Kidney (tissue), 14 donors: ENCODE data around the gene SNRNP70. TPM values are rescaled to one million over a fixed set of nuclear protein-coding genes. Genes with fewer than 3 reads are reported as not detected.

ENCODE experiments used
- DNase-seq, 5 donors: peaks; one replicate each; pipeline ENCODE4 v3.0.0-alpha.2; 2013 to 2020
- FAIRE-seq: peaks from 2 replicates; lab custom pipeline; 2012; peaks lifted over from hg19 to GRCh38; lab: Jason Lieb, UNC
- H3K27ac ChIP-seq, 2 donors: one replicate each; pipeline ENCODE4 v1.7.0; 2013; ENCODE audit warnings: low read depth in 2 of 2, low read length in 2 of 2, inconsistent platforms in 1 of 2
- H3K27me3 ChIP-seq: one replicate; pipeline ENCODE4 v1.7.1; 2013; ENCODE audit warnings: low read length, inconsistent platforms; ENCODE audit not compliant: control insufficient read depth, insufficient read depth
- H3K36me3 ChIP-seq, 3 donors: one replicate each; pipeline versions ENCODE4 v1.7.0 to v1.7.1; 2013; ENCODE audit warnings: low read length in 3 of 3, control low read depth in 1 of 3, inconsistent platforms in 1 of 3; ENCODE audit not compliant: insufficient read depth in 3 of 3, control insufficient read depth in 2 of 3
- H3K4me1 ChIP-seq, 3 donors: one replicate each; pipeline versions ENCODE4 v1.7.0 to v1.7.1; 2013; ENCODE audit warnings: low read length in 3 of 3, inconsistent platforms in 1 of 3, low read depth in 1 of 3; ENCODE audit not compliant: control insufficient read depth in 2 of 3, insufficient read depth in 2 of 3
- H3K4me3 ChIP-seq, 3 donors: one replicate each; pipeline versions ENCODE4 v1.7.0 to v1.8.1; 2013; ENCODE audit warnings: low read length in 3 of 3, control low read depth in 1 of 3, inconsistent platforms in 1 of 3
- H3K9ac ChIP-seq, 3 donors: one replicate each; pipeline versions ENCODE4 v1.7.0 to v1.7.1; 2013; ENCODE audit warnings: low read length in 3 of 3, control low read depth in 1 of 3, inconsistent platforms in 1 of 3
- H3K9me3 ChIP-seq, 3 donors: one replicate each; pipeline versions ENCODE4 v1.7.0 to v1.7.1; 2013; ENCODE audit warnings: low read length in 3 of 3, control low read depth in 1 of 3, inconsistent platforms in 1 of 3; ENCODE audit not compliant: control insufficient read depth in 2 of 3, insufficient read depth in 1 of 3
- CTCF ChIP-seq: IDR thresholded peaks from 3 replicates; pipeline ENCODE4 v1.5.1; 2012; ENCODE audit warnings: mild to moderate bottlenecking, moderate library complexity, borderline replicate concordance; ENCODE audit not compliant: insufficient read depth; ENCODE audit errors: extremely low read depth
- intact Hi-C: fragments of 100-400 bp; cut with DNase I; formaldehyde crosslinking; loops from one replicate; pipeline ENCODE4 v1.11.1; 2022
- polyA plus RNA-seq: library from polyadenylated mRNA; stranded (reverse); fragments of 350-450 nt; fragmentation: Illumina TruSeq; extraction: RNeasy Lipid Tissue Mini Kit (QIAGEN cat#74804); gene quantifications from one replicate; pipeline ENCODE4 v1.2.3, GENCODE V29; 2014; ENCODE audit warnings: low read depth, low replicate concordance; ENCODE audit not compliant: insufficient read depth
- total RNA-seq: library from RNA; stranded (reverse); fragmentation: NEBNext Ultra II Directional; extraction: Animal tissue kit (Norgen Biotek cat#: 25700); gene quantifications from one replicate; pipeline ENCODE4 v1.2.1, GENCODE V29; 2021
- donor health status: control.
- donor health status: control.
- donor health status: control.
- donor health status: control.
- donor health status: control.
- donor health status: DM: yes; HTN: yes; CAD: no.
- donor health status: Normal renal cell carcinoma (clear cell type).

SNRNP70 gene
- total and polyA plus RNA-seq, 2 donors from 2014 or later = 144 to 203 TPM

GRCh38 chr19:49114630-49115363 is 29.5 kb downstream of the SNRNP70 start:
- TF ChIP-seq CTCF = no peak
- peak overlapping the region; percentile 44 to 66 (median 56) for H3K4me3 ChIP-seq
- H3K27me3 ChIP-seq = no peaks in the 10 kb centered on the region
- H3K9me3 ChIP-seq = no peaks in the 10 kb centered on the region
- DNase-seq = peak; percentile 81 to 90 (median 87)
- H3K4me1 ChIP-seq = peaks cover 3 to 16% (median 7%) of the 10 kb centered on the region in 3 donors
- intact Hi-C loops = no loop called here
- no peak for FAIRE-seq
- H3K27ac ChIP-seq = no peak overlapping the region
- H3K9ac ChIP-seq = peak overlapping the region in 2 of 3 donors; percentile 24 to 40
- H3K36me3 ChIP-seq = no peaks in the 10 kb centered on the region

- H3K4me3 ChIP-seq = no peak overlapping the region
- no peaks in the 10 kb centered on the region for H3K36me3 ChIP-seq
- H3K27me3 ChIP-seq = peaks cover 5% of the 10 kb centered on the region
- intact Hi-C loops = no loop called here
- H3K4me1 ChIP-seq = peaks cover 3 to 16% (median 7%) of the 10 kb centered on the region in 3 donors
- H3K27ac ChIP-seq = no peak overlapping the region
- no peak overlapping the region for H3K9ac ChIP-seq
- H3K9me3 ChIP-seq = no peaks in the 10 kb centered on the region
- no peak for TF ChIP-seq CTCF
- no peak for DNase-seq
- no peak for FAIRE-seq
These were observed 31.3 kb downstream of the SNRNP70 start for GRCh38 chr19:49116544-49116943.

- DNase-seq (peak in 2 of 5 donors; percentile 77 to 78), FAIRE-seq (no peak)
- intact Hi-C loops = no loop called here
- TF ChIP-seq CTCF = no peak
- Histone ChIP-seq H3K36me3 (no peaks in the 10 kb centered on the region), H3K4me3 (peak overlapping the region; percentile 49 to 68 (median 67)), H3K9me3 (no peaks in the 10 kb centered on the region), H3K9ac (peak overlapping the region in 2 of 3 donors; percentile 22 to 62), H3K27ac (peak overlapping the region; percentile 96 to 98), H3K27me3 (peaks cover 5% of the 10 kb centered on the region), H3K4me1 (peaks cover 3 to 16% (median 7%) of the 10 kb centered on the region in 3 donors)
These were observed 32.7 kb downstream of the SNRNP70 start for GRCh38 chr19:49117677-49118564.
